ENCODE measurements around the gene SLC6A8. TPM values are rescaled to one million over a fixed set of nuclear protein-coding genes. Genes with fewer than 3 reads are reported as not detected.

Gene SLC6A8
- total RNA-seq, 1 donor from 2014 or later = 8.0 TPM

DNA sequence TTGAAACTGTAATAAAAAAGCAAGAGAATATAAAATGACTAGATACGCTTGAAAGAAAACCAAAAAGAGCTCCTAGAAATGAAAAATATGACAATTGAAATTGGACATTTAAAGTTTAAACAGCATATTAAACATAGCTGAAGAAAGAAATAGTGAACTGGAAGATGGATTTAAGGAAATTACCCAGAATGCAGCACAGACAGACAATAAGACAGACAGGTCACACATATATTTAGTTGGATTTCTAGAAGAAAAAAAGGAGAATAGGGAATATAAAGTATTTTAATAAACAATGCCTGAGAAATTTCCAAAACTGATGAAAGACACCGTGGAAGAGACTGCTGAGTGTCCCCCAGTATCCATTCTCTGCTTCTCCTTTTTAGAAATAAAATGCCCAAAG, 34.2 kb upstream of the SLC6A8 start:
- intact Hi-C loops (cut with DNase I) = no loop called here
- Histone ChIP-seq H3K27me3 (no peaks in the 10 kb centered on the region), H3K36me3 (no peaks in the 10 kb centered on the region), H3K4me1 (no peaks in the 10 kb centered on the region), H3K4me3 (no peak overlapping the region), H3K27ac (no peak overlapping the region), H3K9me3 (no peaks in the 10 kb centered on the region)
- TF ChIP-seq, protein P1, sequence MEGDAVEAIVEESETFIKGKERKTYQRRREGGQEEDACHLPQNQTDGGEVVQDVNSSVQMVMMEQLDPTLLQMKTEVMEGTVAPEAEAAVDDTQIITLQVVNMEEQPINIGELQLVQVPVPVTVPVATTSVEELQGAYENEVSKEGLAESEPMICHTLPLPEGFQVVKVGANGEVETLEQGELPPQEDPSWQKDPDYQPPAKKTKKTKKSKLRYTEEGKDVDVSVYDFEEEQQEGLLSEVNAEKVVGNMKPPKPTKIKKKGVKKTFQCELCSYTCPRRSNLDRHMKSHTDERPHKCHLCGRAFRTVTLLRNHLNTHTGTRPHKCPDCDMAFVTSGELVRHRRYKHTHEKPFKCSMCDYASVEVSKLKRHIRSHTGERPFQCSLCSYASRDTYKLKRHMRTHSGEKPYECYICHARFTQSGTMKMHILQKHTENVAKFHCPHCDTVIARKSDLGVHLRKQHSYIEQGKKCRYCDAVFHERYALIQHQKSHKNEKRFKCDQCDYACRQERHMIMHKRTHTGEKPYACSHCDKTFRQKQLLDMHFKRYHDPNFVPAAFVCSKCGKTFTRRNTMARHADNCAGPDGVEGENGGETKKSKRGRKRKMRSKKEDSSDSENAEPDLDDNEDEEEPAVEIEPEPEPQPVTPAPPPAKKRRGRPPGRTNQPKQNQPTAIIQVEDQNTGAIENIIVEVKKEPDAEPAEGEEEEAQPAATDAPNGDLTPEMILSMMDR (IDR thresholded peaks at IDR 0.05) = no peak
- DNase-seq (no peak), ATAC-seq (no peak)

DNA sequence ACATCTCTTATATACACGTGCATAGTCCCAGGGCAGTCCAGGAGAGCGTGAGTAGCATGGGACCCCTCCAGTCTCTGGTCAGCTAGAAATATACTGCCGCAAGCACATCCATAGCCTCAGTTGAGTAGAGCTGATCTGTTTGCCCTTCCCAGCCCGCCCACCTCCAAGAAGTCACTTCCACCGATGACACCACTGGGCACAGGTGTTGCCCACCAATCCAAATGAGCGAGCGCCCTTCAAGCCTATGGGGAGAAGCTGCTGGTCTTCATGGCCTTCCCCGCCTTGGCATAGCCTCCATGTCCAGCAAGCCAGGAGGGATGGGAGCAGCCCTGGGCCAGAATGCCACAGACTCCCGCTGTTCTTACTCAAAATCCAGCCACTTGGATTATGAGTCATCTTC, 30.6 kb upstream of the SLC6A8 start:
- TF ChIP-seq, protein P1 (IDR thresholded peaks at IDR 0.05) = no peak

DNA sequence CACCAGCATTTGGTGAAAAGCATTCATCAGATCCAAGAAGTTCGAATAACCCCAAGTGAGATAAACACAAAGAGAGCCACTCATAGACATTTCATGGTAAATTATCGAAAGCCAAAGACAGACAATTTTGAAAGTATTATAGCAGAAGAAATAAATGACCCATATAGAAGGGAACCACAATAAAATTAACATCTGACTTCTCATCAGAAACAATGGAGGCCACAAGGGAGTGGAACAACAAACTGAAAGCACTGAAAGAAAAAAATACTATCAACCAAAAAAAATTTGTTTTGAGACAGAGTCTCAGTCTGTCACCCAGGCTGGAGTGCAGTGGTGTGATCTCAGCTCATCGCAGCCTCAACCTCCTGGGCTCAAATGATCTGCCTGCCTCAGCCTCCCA, 28.5 kb upstream of the SLC6A8 start:
- TF ChIP-seq, protein P1 (IDR thresholded peaks at IDR 0.05) = no peak
- no peaks in the 10 kb centered on the region for H3K36me3 ChIP-seq
- H3K4me3 ChIP-seq = no peak overlapping the region
- H3K4me1 ChIP-seq = no peaks in the 10 kb centered on the region
- intact Hi-C loops (cut with DNase I) = no loop called here
- DNase-seq (no peak), ATAC-seq (no peak)
- peaks cover 18% of the 10 kb centered on the region for H3K27me3 ChIP-seq
- no peak overlapping the region for H3K27ac ChIP-seq
- H3K9me3 ChIP-seq = no peaks in the 10 kb centered on the region

More for the DNA sequence above, 30.6 kb upstream of the SLC6A8 start:
- H3K4me3 ChIP-seq = no peak overlapping the region
- no peaks in the 10 kb centered on the region for H3K36me3 ChIP-seq
- ATAC-seq (no peak), DNase-seq (no peak)
- H3K9me3 ChIP-seq = no peaks in the 10 kb centered on the region
- no peak overlapping the region for H3K27ac ChIP-seq
- H3K27me3 ChIP-seq = peaks cover 9% of the 10 kb centered on the region
- no peaks in the 10 kb centered on the region for H3K4me1 ChIP-seq
- intact Hi-C loops (cut with DNase I) = no loop called here

DNA sequence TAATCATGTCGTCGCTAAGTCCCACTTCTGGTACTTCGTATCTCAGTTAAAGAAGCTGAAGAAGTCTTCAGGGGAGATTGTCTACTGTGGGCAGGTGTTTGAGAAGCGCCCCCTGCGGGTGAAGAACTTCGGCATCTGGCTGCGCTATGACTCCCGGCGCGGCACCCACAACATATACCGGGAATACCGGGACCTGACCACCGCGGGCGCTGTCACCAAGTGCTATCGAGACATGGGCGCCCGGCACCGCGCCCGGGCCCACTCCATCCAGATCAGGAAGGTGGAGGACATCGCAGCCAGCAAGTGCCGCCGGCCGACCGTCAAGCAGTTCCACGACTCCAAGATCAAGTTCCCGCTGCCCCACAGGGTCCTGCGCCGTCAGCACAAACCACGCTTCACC, 25.5 kb upstream of the SLC6A8 start:
- DNase-seq (peak; percentile 73), ATAC-seq (no peak)
- Histone ChIP-seq H3K9me3 (no peaks in the 10 kb centered on the region), H3K4me1 (no peaks in the 10 kb centered on the region), H3K4me3 (no peak overlapping the region), H3K36me3 (no peaks in the 10 kb centered on the region), H3K27me3 (peaks cover 18% of the 10 kb centered on the region), H3K27ac (no peak overlapping the region)
- intact Hi-C loops (cut with DNase I) = no loop called here
- TF ChIP-seq, protein P1 (IDR thresholded peaks at IDR 0.05) = peak; percentile 45

DNA sequence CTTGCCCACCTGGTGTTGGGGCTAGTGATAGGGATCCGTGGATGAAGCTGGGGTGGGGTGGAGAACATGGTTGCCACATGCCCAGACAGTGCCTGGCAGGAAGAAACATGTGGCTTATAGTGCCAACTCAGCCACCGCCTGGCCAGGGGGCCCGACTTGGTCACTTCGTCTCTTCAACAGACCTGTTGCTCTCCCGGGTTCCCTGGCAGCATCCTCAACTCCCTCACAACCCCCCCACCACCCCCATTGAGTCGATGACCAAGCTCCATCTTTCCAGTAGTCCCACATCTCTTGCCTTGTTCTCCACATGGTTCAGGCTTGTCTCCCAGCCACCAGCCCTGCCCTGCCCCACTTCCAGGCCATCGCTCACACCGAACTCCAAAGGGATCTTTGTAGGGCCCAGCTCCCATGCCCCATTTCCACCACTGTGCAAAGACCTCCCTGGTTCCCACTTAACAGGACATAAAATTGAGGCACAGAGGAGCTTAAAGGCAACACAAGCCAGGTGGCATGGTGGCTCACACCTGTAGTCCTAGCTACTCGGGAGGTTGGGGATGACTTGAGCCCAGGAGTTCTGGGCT, 21.9 kb upstream of the SLC6A8 start:
- Histone ChIP-seq H3K36me3 (no peaks in the 10 kb centered on the region), H3K4me1 (no peaks in the 10 kb centered on the region), H3K4me3 (no peak overlapping the region), H3K27me3 (peaks cover 18% of the 10 kb centered on the region), H3K9me3 (no peaks in the 10 kb centered on the region), H3K27ac (no peak overlapping the region)
- ATAC-seq (no peak), DNase-seq (no peak)
- intact Hi-C loops (cut with DNase I) = no loop called here
- TF ChIP-seq, protein P1 (IDR thresholded peaks at IDR 0.05) = no peak
